Erythroblast (primary cell): Measurements from ENCODE around the gene SLC34A3.

Experiments used
- GATA1 ChIP-seq: IDR thresholded peaks from 2 replicates; pipeline ENCODE4 v1.6.1; 2011; ENCODE audit warnings: low read depth, mild to moderate bottlenecking, control low read depth, low read length, moderate library complexity
- POLR2A ChIP-seq: IDR thresholded peaks from 2 replicates; pipeline ENCODE4 v1.6.1; 2011; ENCODE audit warnings: mild to moderate bottlenecking, low read length

DNA sequence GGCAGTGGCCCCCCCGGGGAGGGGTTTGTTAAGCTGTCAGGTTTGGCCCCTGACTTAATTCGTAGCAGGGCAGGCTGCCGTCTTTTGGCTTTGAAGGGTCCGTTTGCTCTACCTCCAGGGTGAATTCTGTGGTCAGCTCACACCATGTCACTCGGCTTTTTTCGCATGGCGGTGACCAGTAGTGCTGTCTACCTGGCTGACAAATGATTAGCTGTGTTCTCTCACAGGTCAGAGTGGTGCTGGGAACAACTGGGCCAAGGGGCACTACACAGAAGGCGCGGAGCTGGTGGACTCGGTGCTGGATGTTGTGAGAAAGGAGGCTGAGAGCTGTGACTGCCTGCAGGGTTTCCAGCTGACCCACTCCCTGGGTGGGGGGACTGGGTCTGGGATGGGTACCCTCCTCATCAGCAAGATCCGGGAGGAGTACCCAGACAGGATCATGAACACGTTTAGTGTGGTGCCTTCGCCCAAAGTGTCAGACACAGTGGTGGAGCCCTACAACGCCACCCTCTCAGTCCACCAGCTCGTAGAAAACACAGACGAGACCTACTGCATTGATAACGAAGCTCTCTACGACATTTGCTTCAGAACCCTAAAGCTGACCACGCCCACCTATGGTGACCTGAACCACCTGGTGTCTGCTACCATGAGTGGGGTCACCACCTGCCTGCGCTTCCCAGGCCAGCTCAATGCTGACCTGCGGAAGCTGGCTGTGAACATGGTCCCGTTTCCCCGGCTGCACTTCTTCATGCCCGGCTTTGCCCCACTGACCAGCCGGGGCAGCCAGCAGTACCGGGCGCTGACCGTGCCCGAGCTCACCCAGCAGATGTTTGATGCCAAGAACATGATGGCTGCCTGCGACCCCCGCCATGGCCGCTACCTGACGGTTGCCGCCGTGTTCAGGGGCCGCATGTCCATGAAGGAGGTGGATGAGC is 11.8 kb downstream of the SLC34A3 start:
- peak; percentile 10 for TF ChIP-seq POLR2A
- TF ChIP-seq GATA1 = no peak
